Memory B cell (primary cell): ENCODE data around the gene PSPH.
"Not testable (repeated sequence)": the region's sequence is repeated elsewhere in the genome, so short reads cannot be mapped to it uniquely, and the experiment has no call there.

Experiments
- ATAC-seq: fragments of 150-1000 bp; cut with Tn5 transposase; 2 replicates; pipeline ENCODE4 v1.10.0; 2021; ENCODE audit warnings: low read depth, mild to moderate bottlenecking, moderate library complexity
- DNase-seq, 2 donors: peaks; one replicate each; pipeline ENCODE4 v3.0.0; 2022; ENCODE audit warnings: low spot score in 2 of 2
- H3K27ac Mint-ChIP-seq: one replicate; pipeline ENCODE4 v1.8.0; 2022; ENCODE audit warnings: mild to moderate bottlenecking, moderate library complexity, mixed read lengths
- H3K27me3 Mint-ChIP-seq: one replicate; pipeline ENCODE4 v1.8.0; 2022; ENCODE audit warnings: mixed read lengths
- H3K36me3 Mint-ChIP-seq: one replicate; pipeline ENCODE4 v1.8.0; 2022; ENCODE audit warnings: mild to moderate bottlenecking, mixed read lengths
- H3K4me1 Mint-ChIP-seq: one replicate; pipeline ENCODE4 v1.8.0; 2022; ENCODE audit warnings: mixed read lengths
- H3K4me3 Mint-ChIP-seq: one replicate; pipeline ENCODE4 v1.8.0; 2022; ENCODE audit warnings: mild to moderate bottlenecking, moderate library complexity, mixed read lengths
- H3K9me3 Mint-ChIP-seq: one replicate; pipeline ENCODE4 v1.8.0; 2022; ENCODE audit warnings: mixed read lengths

The PSPH gene

GRCh38 chr7:56051339-56052191 is at the start of gene PSPH, which contains the start of gene CCT6A:
Gene PSPH (minus strand): TSS chr7:56051444. CDS start chr7:56021212, 30,232 bp downstream.
Gene CCT6A (plus strand): TSS chr7:56051765. CDS start chr7:56051849, 84 bp downstream.
- Mint-ChIP-seq H3K27me3 (no peaks in the 10 kb centered on the region), H3K4me3 (peak within 1 kb of the TSS; percentile 95), H3K36me3 (peaks cover 5% of the 10 kb centered on the region), H3K9me3 (no peaks in the 10 kb centered on the region), H3K4me1 (peaks cover 14% of the 10 kb centered on the region), H3K27ac (peak within 1 kb of the TSS; percentile 94)
- peak; percentile 60 to 82 for DNase-seq
- ATAC-seq = peak; percentile 86

- no peak for DNase-seq
- Mint-ChIP-seq H3K4me3 (no peak overlapping the region), H3K27me3 (no peaks in the 10 kb centered on the region), H3K36me3 (peaks cover 21% of the 10 kb centered on the region), H3K27ac (peak overlapping the region; percentile 55), H3K9me3 (no peaks in the 10 kb centered on the region), H3K4me1 (peaks cover 5% of the 10 kb centered on the region)
- no peak for ATAC-seq
Observed at GRCh38 chr7:56099653-56100052, 48.4 kb upstream of the PSPH start.

GRCh38 chr7:56098187-56099008 is 47.2 kb upstream of the PSPH start:
- H3K9me3 Mint-ChIP-seq, DNase-seq, H3K27me3 Mint-ChIP-seq, H3K4me1 Mint-ChIP-seq, H3K4me3 Mint-ChIP-seq, H3K27ac Mint-ChIP-seq, ATAC-seq: not testable (repeated sequence)
- peaks cover 18% of the 10 kb centered on the region for H3K36me3 Mint-ChIP-seq

- Mint-ChIP-seq H3K27me3 (no peaks in the 10 kb centered on the region), H3K27ac (no peak overlapping the region), H3K4me1 (peaks cover 3% of the 10 kb centered on the region), H3K4me3 (no peak overlapping the region), H3K36me3 (peaks cover 18% of the 10 kb centered on the region), H3K9me3 (no peaks in the 10 kb centered on the region)
- ATAC-seq (no peak), DNase-seq (no peak)
Observed at GRCh38 chr7:56097700-56098099, 46.5 kb upstream of the PSPH start.

- Mint-ChIP-seq H3K36me3 (peaks cover 3% of the 10 kb centered on the region), H3K27ac (no peak within 1 kb of the TSS), H3K9me3 (no peaks in the 10 kb centered on the region), H3K27me3 (no peaks in the 10 kb centered on the region), H3K4me1 (no peaks in the 10 kb centered on the region), H3K4me3 (no peak within 1 kb of the TSS)
- no peak for ATAC-seq
- DNase-seq = no peak
Observed at GRCh38 chr7:56092789-56093531, 41.7 kb upstream of the PSPH start, which contains the start of gene PHKG1. Gene PHKG1 (minus strand): TSS chr7:56092952. CDS start chr7:56088941, 4,011 bp downstream.

GRCh38 chr7:56092388-56092787 is 41.1 kb upstream of the PSPH start:
- H3K9me3 Mint-ChIP-seq, H3K4me1 Mint-ChIP-seq, H3K4me3 Mint-ChIP-seq, H3K27ac Mint-ChIP-seq, ATAC-seq, H3K27me3 Mint-ChIP-seq, H3K36me3 Mint-ChIP-seq, DNase-seq: not testable (repeated sequence)

GRCh38 chr7:56091591-56091990 is 40.3 kb upstream of the PSPH start:
- Mint-ChIP-seq H3K27ac (no peak overlapping the region), H3K4me1 (no peaks in the 10 kb centered on the region), H3K9me3 (no peaks in the 10 kb centered on the region), H3K4me3 (no peak overlapping the region), H3K27me3 (no peaks in the 10 kb centered on the region), H3K36me3 (peaks cover 4% of the 10 kb centered on the region)
- ATAC-seq (no peak), DNase-seq (no peak)

- ATAC-seq (no peak), DNase-seq (no peak)
- no peaks in the 10 kb centered on the region for H3K27me3 Mint-ChIP-seq
- no peak overlapping the region for H3K4me3 Mint-ChIP-seq
- peaks cover 1% of the 10 kb centered on the region for H3K36me3 Mint-ChIP-seq
- no peak overlapping the region for H3K27ac Mint-ChIP-seq
- H3K4me1 Mint-ChIP-seq = no peaks in the 10 kb centered on the region
- H3K9me3 Mint-ChIP-seq = no peaks in the 10 kb centered on the region
Observed at GRCh38 chr7:56087445-56087844, 36.2 kb upstream of the PSPH start.

- ATAC-seq (no peak), DNase-seq (no peak)
- no peak overlapping the region for H3K4me3 Mint-ChIP-seq
- H3K4me1 Mint-ChIP-seq = no peaks in the 10 kb centered on the region
- H3K9me3 Mint-ChIP-seq = no peaks in the 10 kb centered on the region
- H3K27ac Mint-ChIP-seq = no peak overlapping the region
- peaks cover 5% of the 10 kb centered on the region for H3K36me3 Mint-ChIP-seq
- H3K27me3 Mint-ChIP-seq = no peaks in the 10 kb centered on the region
Observed at GRCh38 chr7:56086761-56087160, 35.5 kb upstream of the PSPH start.

GRCh38 chr7:56083150-56083785 is 32.0 kb upstream of the PSPH start:
- peaks cover 9% of the 10 kb centered on the region for H3K36me3 Mint-ChIP-seq
- peak overlapping the region; percentile 20 for H3K27ac Mint-ChIP-seq
- H3K4me3 Mint-ChIP-seq = no peak overlapping the region
- no peaks in the 10 kb centered on the region for H3K4me1 Mint-ChIP-seq
- ATAC-seq (no peak), DNase-seq (no peak)
- H3K27me3 Mint-ChIP-seq = no peaks in the 10 kb centered on the region
- no peaks in the 10 kb centered on the region for H3K9me3 Mint-ChIP-seq

GRCh38 chr7:56081626-56082340 is 30.5 kb upstream of the PSPH start:
- no peak overlapping the region for H3K27ac Mint-ChIP-seq
- no peak for ATAC-seq
- peaks cover 8% of the 10 kb centered on the region for H3K36me3 Mint-ChIP-seq
- H3K4me3 Mint-ChIP-seq = no peak overlapping the region
- H3K9me3 Mint-ChIP-seq = no peaks in the 10 kb centered on the region
- H3K4me1 Mint-ChIP-seq = no peaks in the 10 kb centered on the region
- no peaks in the 10 kb centered on the region for H3K27me3 Mint-ChIP-seq
- no peak for DNase-seq

GRCh38 chr7:56080726-56081435 is 29.6 kb upstream of the PSPH start:
- not testable (repeated sequence) for H3K9me3 Mint-ChIP-seq, H3K27ac Mint-ChIP-seq, ATAC-seq, DNase-seq, H3K4me3 Mint-ChIP-seq, H3K4me1 Mint-ChIP-seq, H3K36me3 Mint-ChIP-seq, H3K27me3 Mint-ChIP-seq
